H1 (cell line): ENCODE data around the gene ZFTA.

Experiments
- BRCA1 ChIP-seq: IDR thresholded peaks from 2 replicates; pipeline ENCODE4 v1.6.1; 2012; ENCODE audit warnings: low read depth, low read length, improper control_type of control experiment
- GABPA ChIP-seq: IDR thresholded peaks from 2 replicates; pipeline ENCODE4 v1.6.1; 2011; ENCODE audit warnings: mild to moderate bottlenecking, low read length, moderate library complexity, borderline replicate concordance; ENCODE audit not compliant: insufficient read depth
- TCF12 ChIP-seq: IDR thresholded peaks from 2 replicates; pipeline ENCODE4 v1.6.1; 2011; ENCODE audit warnings: low read depth, mild to moderate bottlenecking, low read length

DNA sequence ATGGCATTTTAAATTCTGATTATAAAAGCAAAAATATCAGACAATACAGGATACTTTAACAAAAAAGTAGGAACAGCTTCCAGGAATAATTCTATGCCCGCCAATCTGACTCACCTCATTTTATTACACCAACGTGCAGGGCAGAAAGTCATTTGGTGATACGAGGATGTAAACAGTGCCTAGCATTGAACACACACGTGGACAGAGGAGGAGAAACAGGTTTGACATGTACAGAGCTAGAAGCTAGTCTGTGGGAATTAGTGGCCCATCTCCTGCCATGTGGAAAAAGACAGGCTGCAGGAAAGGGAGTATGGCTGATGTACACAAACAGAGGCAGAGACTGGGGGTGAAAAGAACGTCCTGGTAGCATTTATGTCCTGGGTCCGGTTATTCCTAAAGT is 35.7 kb upstream of the ZFTA start:
- TF ChIP-seq GABPA: no peak
- no peak for TF ChIP-seq TCF12
- no peak for TF ChIP-seq BRCA1
